Peyer's patch (tissue), 4 donors: ENCODE data around the gene RMC1. TPM values are rescaled to one million over a fixed set of nuclear protein-coding genes. Genes with fewer than 3 reads are reported as not detected.
A peak's percentile ranks its signal among the peaks of the same experiment; 100 is the strongest.

Experiments
- DNase-seq, 3 donors: peaks; one replicate each; pipeline ENCODE4 v3.0.0-alpha.2; 2017 to 2019
- H3K27ac ChIP-seq, 4 donors: fragments of 200-600 bp; sonication (generic); one replicate each; pipeline ENCODE4 v1.5.1; 2016 to 2019
- H3K27me3 ChIP-seq, 2 donors: fragments of 200-600 bp; sonication (generic); one replicate each; pipeline ENCODE4 v1.5.1; 2019
- H3K36me3 ChIP-seq, 3 donors: fragments of 200-600 bp; sonication (generic); one replicate each; pipeline ENCODE4 v1.5.1; 2016 to 2019
- H3K4me1 ChIP-seq, 4 donors: fragments of 200-600 bp; sonication (generic); one replicate each; pipeline ENCODE4 v1.5.1; 2016 to 2019
- H3K4me3 ChIP-seq, 4 donors: fragments of 200-600 bp; sonication (generic); 1 replicate in 3 of 4; 2 replicates in 1 of 4; pipeline ENCODE4 v1.5.1; 2016 to 2019; ENCODE audit warnings: mild to moderate bottlenecking in 1 of 4
- H3K9me3 ChIP-seq, 4 donors: fragments of 200-600 bp; sonication (generic); one replicate each; pipeline ENCODE4 v1.5.1; 2016 to 2019; ENCODE audit warnings: mild to moderate bottlenecking in 1 of 4
- POLR2A ChIP-seq, 2 donors: fragments of 450-650 bp; IDR thresholded peaks; one replicate each; pipeline ENCODE4 v1.5.1; 2017; ENCODE audit warnings: antibody characterized with exemption in 2 of 2, mild to moderate bottlenecking in 2 of 2, moderate library complexity in 2 of 2
- total RNA-seq, 4 donors: library from RNA; depleted of rRNA; stranded (reverse); fragments of >200 nt; gene quantifications; one replicate each; pipeline ENCODE4 v1.1.0, GENCODE V29; 2016
- TF ChIP-seq, protein P1 (sequence below), 6 experiments: fragments of 450-650 bp in 4 of 6; fragments of 200-600 bp in 2 of 6; sonication (generic) in 1 of 6; IDR thresholded peaks; one replicate each; pipeline ENCODE4 v1.5.1; 2017 to 2019; ENCODE audit warnings: antibody characterized with exemption in 6 of 6, mild to moderate bottlenecking in 3 of 6, moderate library complexity in 1 of 6

The RMC1 gene
- total RNA-seq, 4 donors from 2014 or later: 15.7 to 42.2 (median 33.9) TPM

DNA sequence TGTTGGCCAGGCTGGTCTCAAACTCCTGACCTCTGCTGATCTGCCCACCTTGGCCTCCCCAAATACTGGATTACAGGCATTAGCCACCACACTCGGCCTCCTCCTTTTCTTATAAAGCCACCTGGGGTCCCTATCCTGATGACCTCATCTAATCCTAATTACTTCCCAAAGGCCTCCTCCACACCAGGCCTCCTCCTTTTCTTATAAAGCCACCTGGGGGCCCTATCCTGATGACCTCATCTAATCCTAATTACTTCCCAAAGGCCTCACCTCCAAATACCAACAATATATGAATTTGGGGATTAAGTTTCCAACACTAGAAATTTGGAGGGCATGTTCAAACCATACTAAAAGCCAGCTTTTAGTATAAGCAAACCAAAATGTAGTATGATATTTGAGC lies 9.7 kb upstream of the RMC1 start:
- no peak for DNase-seq
- no peak overlapping the region for H3K4me3 ChIP-seq
- no peaks in the 10 kb centered on the region for H3K36me3 ChIP-seq
- TF ChIP-seq, protein P1, sequence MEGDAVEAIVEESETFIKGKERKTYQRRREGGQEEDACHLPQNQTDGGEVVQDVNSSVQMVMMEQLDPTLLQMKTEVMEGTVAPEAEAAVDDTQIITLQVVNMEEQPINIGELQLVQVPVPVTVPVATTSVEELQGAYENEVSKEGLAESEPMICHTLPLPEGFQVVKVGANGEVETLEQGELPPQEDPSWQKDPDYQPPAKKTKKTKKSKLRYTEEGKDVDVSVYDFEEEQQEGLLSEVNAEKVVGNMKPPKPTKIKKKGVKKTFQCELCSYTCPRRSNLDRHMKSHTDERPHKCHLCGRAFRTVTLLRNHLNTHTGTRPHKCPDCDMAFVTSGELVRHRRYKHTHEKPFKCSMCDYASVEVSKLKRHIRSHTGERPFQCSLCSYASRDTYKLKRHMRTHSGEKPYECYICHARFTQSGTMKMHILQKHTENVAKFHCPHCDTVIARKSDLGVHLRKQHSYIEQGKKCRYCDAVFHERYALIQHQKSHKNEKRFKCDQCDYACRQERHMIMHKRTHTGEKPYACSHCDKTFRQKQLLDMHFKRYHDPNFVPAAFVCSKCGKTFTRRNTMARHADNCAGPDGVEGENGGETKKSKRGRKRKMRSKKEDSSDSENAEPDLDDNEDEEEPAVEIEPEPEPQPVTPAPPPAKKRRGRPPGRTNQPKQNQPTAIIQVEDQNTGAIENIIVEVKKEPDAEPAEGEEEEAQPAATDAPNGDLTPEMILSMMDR (IDR thresholded peaks at IDR 0.05): no peak
- TF ChIP-seq POLR2A (IDR thresholded peaks at IDR 0.05): no peak
- no peaks in the 10 kb centered on the region for H3K4me1 ChIP-seq
- H3K27ac ChIP-seq: no peak overlapping the region
- no peaks in the 10 kb centered on the region for H3K27me3 ChIP-seq
- H3K9me3 ChIP-seq: no peaks in the 10 kb centered on the region

DNA sequence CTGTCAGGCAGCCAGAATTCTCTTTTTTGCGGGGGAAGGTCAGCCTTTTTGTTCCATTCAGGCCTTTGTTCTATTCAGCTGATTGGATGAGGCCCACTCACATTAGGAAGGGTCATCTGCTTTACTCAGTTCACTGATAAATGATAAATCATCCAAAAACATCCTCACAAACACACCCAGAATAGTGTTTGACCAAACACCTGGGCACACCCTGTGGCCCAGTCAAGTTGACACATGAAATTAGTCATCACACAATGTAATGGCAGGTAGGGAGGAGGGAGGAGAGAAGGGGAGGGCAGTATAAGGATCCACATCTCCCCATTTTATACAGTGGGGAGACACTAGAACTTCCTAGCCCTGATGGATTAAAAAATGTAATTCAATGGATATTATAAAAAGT lies 8.3 kb upstream of the RMC1 start:
- H3K4me1 ChIP-seq: no peaks in the 10 kb centered on the region
- no peak for DNase-seq
- H3K36me3 ChIP-seq: no peaks in the 10 kb centered on the region
- no peak overlapping the region for H3K27ac ChIP-seq
- H3K9me3 ChIP-seq: no peaks in the 10 kb centered on the region
- TF ChIP-seq POLR2A (IDR thresholded peaks at IDR 0.05): no peak
- TF ChIP-seq, protein P1 (IDR thresholded peaks at IDR 0.05): no peak
- H3K4me3 ChIP-seq: no peak overlapping the region
- no peaks in the 10 kb centered on the region for H3K27me3 ChIP-seq

DNA sequence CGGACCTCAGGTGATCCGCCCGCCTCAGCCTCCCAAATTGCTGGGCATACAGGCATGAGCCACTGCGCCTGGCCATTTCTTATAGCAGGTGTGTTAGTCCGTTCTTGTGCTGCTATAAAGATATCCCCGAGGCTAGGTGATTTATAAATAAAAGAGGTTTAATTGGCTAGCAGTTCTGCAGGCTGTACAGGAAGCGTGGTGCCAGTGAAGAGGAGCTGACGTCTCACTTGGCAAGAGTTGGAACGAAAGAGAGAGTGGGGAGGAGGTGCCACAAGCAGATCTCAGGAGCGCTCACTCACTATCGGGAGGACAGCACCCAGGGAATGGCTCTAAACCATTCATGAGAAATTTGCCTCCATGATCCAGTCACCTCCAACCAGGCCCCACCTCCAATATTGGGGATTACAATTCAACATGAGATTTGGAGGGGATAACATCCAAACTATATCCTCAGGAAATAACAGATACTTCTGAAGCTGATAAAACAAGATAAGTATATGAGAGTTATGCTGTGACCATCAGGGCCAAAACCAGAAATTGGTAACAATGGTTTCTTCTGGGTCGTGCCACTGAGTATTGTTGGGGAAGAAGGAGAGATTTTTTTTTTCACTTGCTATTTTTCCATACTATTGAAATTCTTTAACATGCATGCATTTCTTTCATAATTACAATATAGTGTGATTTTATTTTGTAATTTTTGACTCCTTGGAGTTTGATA lies 7.4 kb upstream of the RMC1 start:
- DNase-seq: no peak

DNA sequence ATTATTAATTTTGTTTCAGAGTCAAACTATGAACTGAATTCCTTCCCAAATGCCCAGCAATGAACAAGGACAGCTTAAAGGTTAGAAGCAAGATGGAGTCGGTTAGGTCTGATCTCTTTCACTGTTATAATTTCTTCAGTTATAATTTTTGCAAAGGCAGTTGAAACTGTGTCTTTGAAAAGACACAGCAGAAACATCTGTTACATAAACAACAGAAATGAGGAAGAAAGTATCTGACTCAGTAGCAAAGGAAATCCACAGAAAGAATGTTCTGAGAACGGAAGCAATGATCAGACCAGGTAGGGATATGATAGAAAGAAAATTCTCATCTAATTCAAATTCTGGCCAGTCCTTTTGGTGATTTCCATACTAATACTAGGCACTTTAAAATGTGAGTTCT lies 5.2 kb upstream of the RMC1 start:
- Histone ChIP-seq H3K4me3 (no peak overlapping the region), H3K36me3 (no peaks in the 10 kb centered on the region), H3K27ac (peak overlapping the region in 1 of 4 donors; percentile 39), H3K4me1 (peaks cover 0 to 6% (median 2%) of the 10 kb centered on the region in 4 donors), H3K9me3 (no peaks in the 10 kb centered on the region), H3K27me3 (no peaks in the 10 kb centered on the region)
- no peak for TF ChIP-seq POLR2A (IDR thresholded peaks at IDR 0.05)
- TF ChIP-seq, protein P1 (IDR thresholded peaks at IDR 0.05): no peak
- no peak for DNase-seq

More for the DNA sequence above, 7.4 kb upstream of the RMC1 start:
- no peak for TF ChIP-seq POLR2A (IDR thresholded peaks at IDR 0.05)
- H3K9me3 ChIP-seq: no peaks in the 10 kb centered on the region
- H3K4me3 ChIP-seq: no peak overlapping the region
- H3K27ac ChIP-seq: peak overlapping the region in 1 of 4 donors; percentile 4
- no peaks in the 10 kb centered on the region for H3K27me3 ChIP-seq
- H3K4me1 ChIP-seq: no peaks in the 10 kb centered on the region
- no peaks in the 10 kb centered on the region for H3K36me3 ChIP-seq

DNA sequence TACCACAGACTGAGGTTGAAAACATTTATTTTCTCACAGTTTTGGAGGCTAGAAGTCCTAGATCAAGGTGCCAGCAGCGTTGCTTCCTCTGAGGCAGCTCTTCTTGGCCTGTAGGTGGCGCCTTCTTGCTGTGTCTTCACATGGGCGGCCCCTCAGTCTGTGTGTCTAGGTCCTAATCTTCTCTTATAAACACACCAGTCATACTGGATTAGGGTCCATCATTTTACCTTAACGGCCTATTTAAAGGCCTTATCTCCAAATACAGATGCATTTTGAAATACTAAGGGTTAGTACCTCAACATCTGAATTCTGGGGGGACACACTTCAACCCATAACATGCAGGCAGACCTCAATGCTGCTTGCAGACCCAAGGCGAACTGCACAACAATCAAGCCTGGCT lies 4.4 kb upstream of the RMC1 start:
- TF ChIP-seq POLR2A (IDR thresholded peaks at IDR 0.05): no peak
- TF ChIP-seq, protein P1 (IDR thresholded peaks at IDR 0.05): peak; percentile 54 to 82 (median 66)
- Histone ChIP-seq H3K36me3 (no peaks in the 10 kb centered on the region), H3K4me1 (peaks cover 0 to 6% (median 2%) of the 10 kb centered on the region in 4 donors), H3K4me3 (no peak overlapping the region), H3K27me3 (no peaks in the 10 kb centered on the region), H3K9me3 (no peaks in the 10 kb centered on the region), H3K27ac (peak overlapping the region in 1 of 4 donors; percentile 11)
- DNase-seq: peak in 2 of 3 donors; percentile 72 to 87

DNA sequence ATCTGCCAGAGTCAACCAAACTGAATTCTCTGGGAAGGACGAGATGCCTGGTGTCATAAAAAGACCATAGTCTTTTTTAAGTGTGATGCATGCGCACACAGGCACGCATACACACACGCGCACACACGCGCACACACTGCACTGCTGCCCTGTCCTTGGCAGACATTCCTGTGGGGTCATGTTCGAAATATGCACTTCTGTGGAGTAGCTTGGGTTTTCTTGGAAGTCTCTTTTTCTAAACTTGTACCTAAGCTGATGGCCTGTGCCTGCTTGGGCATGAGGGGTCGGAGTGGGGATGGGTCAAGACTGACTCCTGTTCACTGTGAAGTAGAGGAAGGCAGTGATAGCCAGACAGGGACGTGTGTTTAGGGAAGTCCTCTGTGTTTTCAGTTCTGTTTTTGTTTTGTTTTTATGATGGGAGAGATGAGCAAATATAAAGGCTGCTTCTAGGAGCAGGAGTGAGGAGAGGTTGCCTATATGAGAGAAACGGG lies 4.0 kb upstream of the RMC1 start:
- H3K27me3 ChIP-seq: no peaks in the 10 kb centered on the region
- peaks cover 0 to 8% (median 5%) of the 10 kb centered on the region in 4 donors for H3K4me1 ChIP-seq
- H3K27ac ChIP-seq: peak overlapping the region in 1 of 4 donors; percentile 11
- TF ChIP-seq, protein P1 (IDR thresholded peaks at IDR 0.05): no peak
- TF ChIP-seq POLR2A (IDR thresholded peaks at IDR 0.05): no peak
- no peaks in the 10 kb centered on the region for H3K36me3 ChIP-seq
- DNase-seq: no peak
- H3K9me3 ChIP-seq: no peaks in the 10 kb centered on the region
- no peak overlapping the region for H3K4me3 ChIP-seq
